Measurements from ENCODE around the gene RAD51B.
"Not testable (repeated sequence)": the region's sequence is repeated elsewhere in the genome, so short reads cannot be mapped to it uniquely, and the experiment has no call there.

RAD51B gene

DNA sequence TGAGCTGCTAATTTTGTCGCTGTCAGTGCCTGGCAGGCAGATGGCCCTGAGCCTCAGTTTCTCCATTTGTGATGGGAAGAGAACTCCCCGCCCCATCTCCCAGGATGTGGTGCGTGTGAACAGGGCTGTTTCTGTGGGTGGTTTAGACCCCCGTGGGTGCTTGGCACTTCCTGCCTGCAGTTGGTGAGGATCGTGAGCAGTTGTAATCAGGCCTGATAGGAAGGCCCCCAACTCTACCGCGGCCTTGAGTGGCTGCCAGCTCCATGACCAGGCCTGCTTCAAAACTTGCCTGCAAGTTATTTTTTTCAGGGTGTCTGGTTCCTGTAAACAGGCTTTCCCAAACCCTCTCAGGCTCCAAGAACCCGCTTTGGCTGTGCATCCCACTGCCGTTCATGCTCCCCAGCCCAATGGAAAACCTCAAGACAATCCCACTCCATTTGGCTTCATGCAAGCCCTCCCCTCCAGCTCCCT is 834.9 kb downstream of the RAD51B start:
- FAIRE-seq (no peak), DNase-seq (ENCODE audit: insufficient read length) (no peak)
- no peak for TF ChIP-seq POLR2A (IDR thresholded peaks at IDR 0.05; ENCODE audit: low read depth, low read length)
- no peak for TF ChIP-seq POLR2AphosphoS5 (IDR thresholded peaks at IDR 0.05; ENCODE audit: low read depth, low read length)
- TF ChIP-seq TAF1 (IDR thresholded peaks at IDR 0.05; ENCODE audit: borderline replicate concordance, low read depth, low read length): no peak

GRCh38 chr14:68655021-68655831 is 835.6 kb downstream of the RAD51B start:
- no peak for DNase-seq (ENCODE audit: insufficient read length)
- TF ChIP-seq TAF1 (IDR thresholded peaks at IDR 0.05; ENCODE audit: borderline replicate concordance, low read depth, low read length) (no peak), POLR2A (IDR thresholded peaks at IDR 0.05; ENCODE audit: low read depth, low read length) (no peak), POLR2AphosphoS5 (IDR thresholded peaks at IDR 0.05; ENCODE audit: low read depth, low read length) (no peak)
- no peak for FAIRE-seq

GRCh38 chr14:68655911-68656316 is 836.3 kb downstream of the RAD51B start:
- DNase-seq (ENCODE audit: insufficient read length) (no peak), FAIRE-seq (no peak)
- TF ChIP-seq TAF1 (IDR thresholded peaks at IDR 0.05; ENCODE audit: borderline replicate concordance, low read depth, low read length) (no peak), POLR2A (IDR thresholded peaks at IDR 0.05; ENCODE audit: low read depth, low read length) (no peak), POLR2AphosphoS5 (IDR thresholded peaks at IDR 0.05; ENCODE audit: low read depth, low read length) (no peak)

DNA sequence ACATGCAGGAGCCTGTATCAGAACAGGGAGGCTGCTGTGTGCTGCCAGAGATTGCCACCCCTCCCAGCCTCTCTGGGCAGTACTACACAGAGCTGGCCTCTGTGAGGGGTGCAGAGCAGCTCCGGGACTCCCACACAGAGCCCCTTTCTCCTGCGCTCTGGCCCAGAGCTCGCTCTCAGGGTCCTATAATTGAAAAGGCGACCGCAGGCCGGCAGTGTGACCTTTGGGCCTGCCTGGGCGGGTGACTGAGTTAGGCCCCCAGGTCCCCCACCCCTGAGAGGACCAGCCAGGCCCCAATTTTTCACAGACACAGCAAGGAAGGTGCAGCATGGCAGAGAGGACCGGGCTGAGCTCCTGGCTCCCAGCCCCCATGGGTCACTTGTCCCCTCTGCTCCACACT is 836.9 kb downstream of the RAD51B start:
- TF ChIP-seq POLR2AphosphoS5 (IDR thresholded peaks at IDR 0.05; ENCODE audit: low read depth, low read length) (no peak), TAF1 (IDR thresholded peaks at IDR 0.05; ENCODE audit: borderline replicate concordance, low read depth, low read length) (no peak), POLR2A (IDR thresholded peaks at IDR 0.05; ENCODE audit: low read depth, low read length) (no peak)
- DNase-seq (ENCODE audit: insufficient read length): no peak
- FAIRE-seq: no peak

DNA sequence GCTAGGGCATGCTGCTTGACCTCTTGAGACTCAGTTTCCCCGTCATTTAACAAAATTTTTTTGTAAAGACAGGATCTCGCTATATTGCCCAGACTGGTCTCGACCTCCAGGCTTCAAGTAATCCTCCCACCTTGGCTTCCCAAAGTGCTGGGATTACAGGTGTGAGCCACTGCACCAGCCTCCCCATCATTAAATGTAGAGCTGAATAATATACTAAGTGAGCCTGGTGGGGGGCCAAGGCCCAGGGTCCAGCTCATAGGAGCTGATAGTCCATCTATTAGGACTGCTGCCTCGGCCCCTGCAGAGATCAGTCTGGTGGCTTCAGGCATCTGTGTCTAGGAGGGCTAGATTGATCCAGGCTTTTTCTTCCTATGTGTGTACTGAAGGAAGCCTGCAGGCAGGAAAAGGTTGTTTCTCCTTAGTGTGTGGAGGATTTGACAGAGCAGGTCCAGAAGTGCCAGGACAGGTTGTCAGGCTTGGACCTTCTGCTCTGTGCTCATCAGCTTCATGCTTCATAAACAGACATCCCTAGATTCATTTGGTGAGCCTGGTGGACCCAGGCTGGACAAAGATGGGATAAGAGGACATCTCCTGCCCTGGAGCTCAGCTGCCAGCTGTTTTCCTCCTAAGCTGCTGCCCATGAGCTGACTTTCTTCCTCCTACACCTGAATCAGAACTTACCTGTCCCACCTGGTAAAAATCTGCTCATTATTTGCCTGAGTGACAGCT is 837.9 kb downstream of the RAD51B start:
- no peak for FAIRE-seq
- TF ChIP-seq POLR2A (IDR thresholded peaks at IDR 0.05; ENCODE audit: low read depth, low read length) (no peak), TAF1 (IDR thresholded peaks at IDR 0.05; ENCODE audit: borderline replicate concordance, low read depth, low read length) (no peak), POLR2AphosphoS5 (IDR thresholded peaks at IDR 0.05; ENCODE audit: low read depth, low read length) (no peak)
- DNase-seq (ENCODE audit: insufficient read length): no peak

DNA sequence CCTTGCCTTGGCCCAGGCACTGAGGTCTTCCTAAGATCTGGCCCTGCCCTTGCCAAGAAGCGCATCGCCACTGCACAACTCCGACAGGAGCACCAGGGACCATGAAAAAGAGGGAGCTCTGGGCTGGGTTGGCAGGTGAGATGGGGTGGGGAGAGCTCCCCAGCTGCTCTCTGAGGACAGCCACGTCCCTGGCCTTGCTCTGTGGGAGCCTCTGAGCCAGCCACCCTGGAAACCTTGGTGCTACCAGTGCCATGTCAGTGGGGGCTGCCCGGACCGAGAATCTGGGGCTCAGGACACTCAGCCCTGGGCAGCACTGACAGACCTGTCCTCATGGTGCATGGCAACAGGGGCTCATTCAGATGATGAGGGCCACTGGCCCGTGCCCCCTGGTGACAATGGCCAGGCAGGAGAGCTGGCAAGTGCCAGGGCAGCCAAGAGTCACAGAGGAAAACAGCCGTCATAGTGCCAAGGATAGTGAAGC is 838.5 kb downstream of the RAD51B start:
- DNase-seq (ENCODE audit: insufficient read length) (no peak), FAIRE-seq (no peak)
- TF ChIP-seq POLR2A (IDR thresholded peaks at IDR 0.05; ENCODE audit: low read depth, low read length) (no peak), TAF1 (IDR thresholded peaks at IDR 0.05; ENCODE audit: borderline replicate concordance, low read depth, low read length) (no peak), POLR2AphosphoS5 (IDR thresholded peaks at IDR 0.05; ENCODE audit: low read depth, low read length) (no peak)

- DNase-seq (ENCODE audit: insufficient read length): no peak
- no peak for TF ChIP-seq TAF1 (IDR thresholded peaks at IDR 0.05; ENCODE audit: borderline replicate concordance, low read depth, low read length)
- FAIRE-seq: no peak
Observed at GRCh38 chr14:68658943-68659931, 839.7 kb downstream of the RAD51B start.

DNA sequence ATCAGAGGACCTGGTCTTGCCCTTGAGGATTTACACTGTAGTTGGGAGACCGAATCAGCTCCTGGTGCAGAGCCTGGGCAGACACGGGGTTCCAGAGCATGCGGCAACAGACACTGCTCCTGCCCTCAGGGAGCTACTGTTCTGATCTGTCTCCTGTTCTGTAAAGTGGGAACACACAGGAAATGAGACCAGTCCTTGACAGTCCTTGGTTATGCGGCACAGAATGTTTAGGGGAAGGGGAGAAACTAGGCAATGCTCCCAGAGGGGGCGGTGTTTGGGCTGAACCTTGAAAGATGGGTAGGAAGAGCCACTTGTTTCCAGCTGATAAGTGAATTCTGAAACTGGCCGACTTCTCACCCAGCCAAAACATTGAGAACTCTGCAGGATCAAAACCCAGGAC is 840.9 kb downstream of the RAD51B start:
- no peak for TF ChIP-seq POLR2AphosphoS5 (IDR thresholded peaks at IDR 0.05; ENCODE audit: low read depth, low read length)
- no peak for TF ChIP-seq TAF1 (IDR thresholded peaks at IDR 0.05; ENCODE audit: borderline replicate concordance, low read depth, low read length)
- TF ChIP-seq POLR2A (IDR thresholded peaks at IDR 0.05; ENCODE audit: low read depth, low read length): no peak
- FAIRE-seq (no peak), DNase-seq (ENCODE audit: insufficient read length) (no peak)

DNA sequence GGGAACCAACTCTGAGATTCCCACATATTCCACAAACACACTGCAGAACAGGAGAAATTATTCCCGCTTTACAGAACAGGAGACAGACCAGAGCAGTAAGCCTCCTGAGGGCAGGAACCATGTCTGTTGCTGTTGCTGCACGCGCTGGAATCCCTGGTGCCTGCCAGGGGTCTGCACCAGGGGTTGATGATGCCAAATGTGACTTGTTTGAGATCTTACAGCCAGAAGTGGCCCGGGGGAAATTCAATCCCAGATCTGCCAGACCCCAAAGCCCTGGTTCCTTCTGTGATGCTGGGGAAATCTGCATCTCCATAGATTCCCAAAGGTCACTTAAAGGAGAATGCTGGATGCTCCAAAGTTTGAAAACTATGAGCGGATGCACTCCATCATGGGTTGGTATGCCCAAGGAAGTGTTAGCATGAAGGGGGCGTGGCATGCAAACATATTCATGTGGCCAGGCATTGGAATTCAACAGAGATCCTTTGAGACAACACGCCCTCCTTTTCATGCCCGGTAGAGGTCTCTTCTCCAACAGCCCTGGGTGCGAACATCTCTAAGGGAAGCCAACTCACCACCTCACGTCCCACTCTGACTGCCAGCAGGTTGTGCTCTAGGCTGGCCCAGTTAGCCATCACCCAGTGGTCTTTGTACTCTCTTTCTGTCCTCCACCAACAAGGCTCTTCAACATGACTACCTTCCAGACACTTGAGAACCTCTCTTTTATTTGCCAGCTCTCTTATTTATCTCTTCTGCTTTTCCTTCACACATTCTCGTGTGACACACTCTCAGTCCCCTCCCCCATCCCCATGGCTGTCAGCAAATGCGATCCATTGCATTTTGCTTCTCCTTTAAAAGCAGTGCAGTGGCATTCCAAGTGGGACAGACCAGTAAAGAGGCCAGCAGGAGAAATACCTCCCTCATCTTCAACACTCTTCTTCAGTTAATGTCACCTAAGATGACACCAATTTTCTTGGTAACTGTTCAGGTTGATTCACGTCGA is 841.9 kb downstream of the RAD51B start:
- no peak for DNase-seq (ENCODE audit: insufficient read length)
- no peak for TF ChIP-seq POLR2AphosphoS5 (IDR thresholded peaks at IDR 0.05; ENCODE audit: low read depth, low read length)
- TF ChIP-seq TAF1 (IDR thresholded peaks at IDR 0.05; ENCODE audit: borderline replicate concordance, low read depth, low read length): no peak
- no peak for TF ChIP-seq POLR2A (IDR thresholded peaks at IDR 0.05; ENCODE audit: low read depth, low read length)
- no peak for FAIRE-seq

DNA sequence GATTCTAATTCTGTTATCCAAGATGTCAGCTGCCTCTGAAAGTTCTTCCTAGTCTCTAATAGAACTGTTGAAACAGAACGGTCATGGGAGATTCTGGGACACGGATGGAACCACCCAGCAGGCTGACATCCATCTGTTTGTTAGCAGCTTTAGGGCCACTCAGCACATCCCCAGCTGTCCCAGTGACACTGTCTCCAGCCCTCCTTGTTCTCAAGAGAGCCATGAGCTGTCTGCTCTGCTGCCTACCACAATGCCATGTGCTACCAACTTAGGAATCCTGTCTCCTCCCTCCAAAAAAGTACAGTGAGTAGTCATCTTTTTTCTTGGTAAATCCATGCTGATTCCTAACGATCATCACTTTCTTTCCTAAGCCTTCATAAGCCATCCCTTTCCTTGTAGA is 842.8 kb downstream of the RAD51B start:
- FAIRE-seq: no peak
- no peak for DNase-seq (ENCODE audit: insufficient read length)
- TF ChIP-seq TAF1 (IDR thresholded peaks at IDR 0.05; ENCODE audit: borderline replicate concordance, low read depth, low read length) (no peak), POLR2A (IDR thresholded peaks at IDR 0.05; ENCODE audit: low read depth, low read length) (no peak), POLR2AphosphoS5 (IDR thresholded peaks at IDR 0.05; ENCODE audit: low read depth, low read length) (no peak)

DNA sequence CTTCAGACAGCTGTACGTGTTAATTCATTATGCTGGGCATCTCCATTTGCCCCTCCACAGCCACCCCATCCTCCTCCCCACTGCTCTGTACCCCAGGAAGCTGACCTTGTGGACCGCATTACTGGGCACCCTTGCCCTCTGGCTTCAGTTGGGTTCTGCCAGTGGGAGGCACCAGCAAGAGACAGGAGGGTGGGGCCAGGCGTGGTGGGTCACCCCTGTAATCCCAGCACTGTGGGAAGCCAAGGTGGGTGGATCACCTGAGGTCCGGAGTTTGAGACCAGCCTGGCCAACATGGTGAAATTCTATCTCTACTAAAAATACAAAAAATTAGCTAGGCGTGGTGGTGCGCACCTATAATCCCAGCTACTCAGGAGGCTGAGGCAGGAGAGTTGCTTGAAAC is 843.2 kb downstream of the RAD51B start:
- not testable (repeated sequence) for FAIRE-seq; DNase-seq (ENCODE audit: insufficient read length)

All from GM12892 (cell line).